Measurements from ENCODE around the gene TMEM214. TPM values are rescaled to one million over a fixed set of nuclear protein-coding genes. Genes with fewer than 3 reads are reported as not detected.

The TMEM214 gene
- total RNA-seq, 6 experiments from 2014 or later: 119 to 162 (median 144) TPM

DNA sequence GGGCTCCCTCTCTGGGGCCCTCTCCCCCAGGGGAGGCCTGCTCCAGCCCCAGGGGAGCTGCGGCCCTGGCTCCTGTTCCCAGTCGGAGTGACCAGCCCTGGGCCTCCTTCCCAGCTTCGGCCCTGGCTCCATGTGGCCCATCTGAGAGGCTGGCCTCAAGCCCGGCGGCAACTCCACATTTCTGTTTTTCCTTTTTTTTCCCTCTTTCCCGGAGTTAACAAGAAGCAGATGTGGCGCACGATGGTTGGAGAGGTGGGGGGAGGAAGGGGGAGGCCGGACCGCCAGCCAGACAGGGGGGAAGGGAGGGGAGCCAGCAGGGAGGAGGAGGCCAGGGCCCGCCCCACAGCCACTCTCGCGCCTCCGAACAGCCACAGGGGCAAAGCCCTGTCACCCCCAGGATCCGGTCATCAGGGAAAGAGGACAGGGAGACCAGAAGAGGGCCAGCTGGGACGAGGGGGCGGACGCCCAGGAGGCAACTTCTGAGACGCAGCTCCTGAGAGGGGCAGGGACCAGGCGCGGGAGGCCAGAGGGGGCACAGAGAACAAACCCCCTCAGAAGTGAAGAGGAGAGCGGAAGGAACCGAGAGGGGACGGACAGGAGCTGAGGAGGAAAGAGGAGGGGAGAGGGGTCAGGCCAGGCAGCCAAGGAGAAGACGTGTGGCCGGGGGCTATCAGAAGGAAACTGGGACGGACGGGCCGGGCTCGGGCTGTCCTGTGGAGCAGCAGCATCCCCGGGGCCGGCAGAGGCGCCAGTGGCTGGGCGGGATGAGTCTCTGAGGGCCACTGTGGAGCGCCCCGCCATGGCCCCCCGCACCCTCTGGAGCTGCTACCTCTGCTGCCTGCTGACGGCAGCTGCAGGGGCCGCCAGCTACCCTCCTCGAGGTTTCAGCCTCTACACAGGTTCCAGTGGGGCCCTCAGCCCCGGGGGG lies 45.8 kb downstream of the TMEM214 start, which contains the start of gene EMILIN1:
TSS of gene EMILIN1 (plus strand) at position 349 of the 928 bp plus-strand sequence. CDS start at position 800, 451 bp downstream.
- peak within 1 kb of the TSS; percentile 96 for H3K4me3 Mint-ChIP-seq
- peaks cover 56% of the 10 kb centered on the region for H3K4me1 Mint-ChIP-seq (ENCODE audit: low read depth)
- H3K27me3 Mint-ChIP-seq (ENCODE audit: insufficient read depth): peaks cover 2% of the 10 kb centered on the region; the same call in 1 of the 2 replicates
- H3K27ac Mint-ChIP-seq: peak within 1 kb of the TSS; percentile 96
- H3K9me3 Mint-ChIP-seq: no peaks in the 10 kb centered on the region
- DNase-seq: peak; percentile 89
- H3K36me3 Mint-ChIP-seq (ENCODE audit: low read depth): peaks cover 12% of the 10 kb centered on the region; the same call in 1 of the 2 replicates
- TF ChIP-seq, protein P1, sequence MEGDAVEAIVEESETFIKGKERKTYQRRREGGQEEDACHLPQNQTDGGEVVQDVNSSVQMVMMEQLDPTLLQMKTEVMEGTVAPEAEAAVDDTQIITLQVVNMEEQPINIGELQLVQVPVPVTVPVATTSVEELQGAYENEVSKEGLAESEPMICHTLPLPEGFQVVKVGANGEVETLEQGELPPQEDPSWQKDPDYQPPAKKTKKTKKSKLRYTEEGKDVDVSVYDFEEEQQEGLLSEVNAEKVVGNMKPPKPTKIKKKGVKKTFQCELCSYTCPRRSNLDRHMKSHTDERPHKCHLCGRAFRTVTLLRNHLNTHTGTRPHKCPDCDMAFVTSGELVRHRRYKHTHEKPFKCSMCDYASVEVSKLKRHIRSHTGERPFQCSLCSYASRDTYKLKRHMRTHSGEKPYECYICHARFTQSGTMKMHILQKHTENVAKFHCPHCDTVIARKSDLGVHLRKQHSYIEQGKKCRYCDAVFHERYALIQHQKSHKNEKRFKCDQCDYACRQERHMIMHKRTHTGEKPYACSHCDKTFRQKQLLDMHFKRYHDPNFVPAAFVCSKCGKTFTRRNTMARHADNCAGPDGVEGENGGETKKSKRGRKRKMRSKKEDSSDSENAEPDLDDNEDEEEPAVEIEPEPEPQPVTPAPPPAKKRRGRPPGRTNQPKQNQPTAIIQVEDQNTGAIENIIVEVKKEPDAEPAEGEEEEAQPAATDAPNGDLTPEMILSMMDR (IDR thresholded peaks at IDR 0.05): no peak; the same call in 1 of the 2 replicates

DNA sequence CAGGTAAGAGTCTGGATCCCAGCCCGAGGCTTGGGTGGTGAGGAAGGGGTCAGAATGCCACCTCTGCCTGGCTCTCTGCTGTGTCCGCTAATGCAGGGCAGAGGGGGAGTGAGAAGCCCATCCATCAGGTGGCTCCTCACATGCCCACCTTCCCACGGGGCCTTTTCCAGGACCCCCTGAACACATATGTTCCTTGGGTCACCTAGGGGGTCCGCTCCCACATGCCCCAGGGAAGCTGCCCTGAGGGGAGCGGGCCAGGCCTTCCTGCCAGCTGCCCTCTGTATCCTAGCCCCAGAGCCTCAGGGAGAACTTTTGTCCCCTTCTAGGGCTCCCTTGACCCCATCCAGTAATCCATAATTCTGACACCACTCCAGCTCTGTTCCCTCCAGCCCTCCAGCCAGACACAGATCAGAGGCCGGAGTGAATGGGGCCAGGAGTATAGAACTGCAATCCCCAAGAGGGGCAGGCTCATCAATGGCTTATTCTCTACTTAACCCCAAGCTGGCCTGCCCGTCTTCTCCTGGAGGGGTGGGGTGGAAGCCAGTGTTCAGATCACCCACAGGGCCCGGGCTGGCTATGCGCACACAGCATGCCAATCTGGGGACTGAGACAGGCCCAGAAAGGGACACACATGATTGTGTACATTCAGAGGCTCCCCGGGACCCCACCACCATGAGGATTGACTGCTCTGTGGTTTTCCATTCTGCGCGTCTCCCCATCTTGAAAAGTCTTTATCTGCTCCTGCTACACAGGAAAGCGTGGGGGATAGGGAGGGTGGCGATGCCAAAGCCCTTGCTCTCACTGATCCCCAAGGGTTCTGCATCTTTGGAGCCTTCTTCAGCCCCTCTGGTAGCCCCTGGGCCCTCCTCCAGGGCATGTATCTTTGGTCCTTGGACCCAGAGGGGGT lies 46.7 kb downstream of the TMEM214 start:
- H3K4me3 Mint-ChIP-seq: peak overlapping the region; percentile 96
- peaks cover 50% of the 10 kb centered on the region for H3K4me1 Mint-ChIP-seq (ENCODE audit: low read depth)
- H3K27me3 Mint-ChIP-seq (ENCODE audit: insufficient read depth): peaks cover 2% of the 10 kb centered on the region; the same call in 1 of the 2 replicates
- H3K9me3 Mint-ChIP-seq: no peaks in the 10 kb centered on the region
- H3K36me3 Mint-ChIP-seq (ENCODE audit: low read depth): peaks cover 12% of the 10 kb centered on the region; the same call in 1 of the 2 replicates
- no peak for DNase-seq
- H3K27ac Mint-ChIP-seq: peak overlapping the region; percentile 73
- TF ChIP-seq, protein P1 (IDR thresholded peaks at IDR 0.05): no peak

DNA sequence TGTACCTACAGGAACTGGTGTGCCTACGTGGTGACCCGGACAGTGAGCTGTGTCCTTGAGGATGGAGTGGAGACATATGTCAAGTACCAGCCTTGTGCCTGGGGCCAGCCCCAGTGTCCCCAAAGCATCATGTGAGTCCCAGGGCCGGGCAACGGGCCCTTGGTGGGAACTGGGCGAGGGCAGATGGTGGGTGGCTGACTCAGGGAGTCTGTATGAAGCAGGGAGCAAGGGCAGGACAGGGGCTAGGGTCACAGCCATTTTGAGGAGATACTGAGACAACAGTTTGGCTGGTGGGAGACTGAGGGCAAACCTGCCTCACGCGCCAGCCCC lies 47.3 kb downstream of the TMEM214 start:
- Mint-ChIP-seq H3K36me3 (ENCODE audit: low read depth) (peaks cover 12% of the 10 kb centered on the region; the same call in 1 of the 2 replicates), H3K27ac (peak overlapping the region; percentile 73), H3K4me1 (ENCODE audit: low read depth) (peaks cover 52% of the 10 kb centered on the region), H3K4me3 (peak overlapping the region; percentile 96), H3K9me3 (no peaks in the 10 kb centered on the region), H3K27me3 (ENCODE audit: insufficient read depth) (peaks cover under 1% of the 10 kb centered on the region; the same call in 1 of the 2 replicates)
- TF ChIP-seq, protein P1 (IDR thresholded peaks at IDR 0.05): no peak
- no peak for DNase-seq

DNA sequence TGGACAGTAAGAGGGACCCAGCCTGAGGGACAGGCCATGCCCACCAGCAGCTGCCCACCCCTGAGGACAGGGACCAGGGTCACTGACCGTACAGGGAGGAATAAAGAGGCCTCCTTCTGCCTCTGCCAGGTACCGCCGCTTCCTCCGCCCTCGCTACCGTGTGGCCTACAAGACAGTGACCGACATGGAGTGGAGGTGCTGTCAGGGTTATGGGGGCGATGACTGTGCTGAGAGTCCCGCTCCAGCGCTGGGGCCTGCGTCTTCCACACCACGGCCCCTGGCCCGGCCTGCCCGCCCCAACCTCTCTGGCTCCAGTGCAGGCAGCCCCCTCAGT lies 47.8 kb downstream of the TMEM214 start:
- H3K36me3 Mint-ChIP-seq (ENCODE audit: low read depth): peaks cover 12% of the 10 kb centered on the region; the same call in 1 of the 2 replicates
- H3K4me3 Mint-ChIP-seq: peak overlapping the region; percentile 96
- no peak for DNase-seq
- H3K4me1 Mint-ChIP-seq (ENCODE audit: low read depth): peaks cover 57% of the 10 kb centered on the region
- TF ChIP-seq, protein P1 (IDR thresholded peaks at IDR 0.05): no peak
- peak overlapping the region; percentile 75 for H3K27ac Mint-ChIP-seq
- no peaks in the 10 kb centered on the region for H3K9me3 Mint-ChIP-seq
- H3K27me3 Mint-ChIP-seq (ENCODE audit: insufficient read depth): no peaks in the 10 kb centered on the region

Data from HFFc6 (cell line).